CD4-positive, alpha-beta memory T cell (primary cell): Measurements from ENCODE around the gene PMEL. TPM values are rescaled to one million over a fixed set of nuclear protein-coding genes. Genes with fewer than 3 reads are reported as not detected.

Experiments used
- CTCF ChIA-PET: fragments of 350-600 bp; sonication (Branson Sonifier 250); formaldehyde crosslinking; loops from one replicate; lab custom pipeline; 2021; ENCODE audit warnings: inconsistent platforms; ENCODE audit not compliant: partially characterized antibody; lab: Charles Lee
- POLR2A ChIA-PET: fragments of 350-600 bp; sonication (Branson Sonifier 250); formaldehyde crosslinking; loops from one replicate; lab custom pipeline; 2021; ENCODE audit not compliant: partially characterized antibody; lab: Charles Lee
- DNase-seq, 5 donors: peaks; one replicate each; pipeline versions ENCODE4 v3.0.0 to v3.0.0-alpha.2; 2020 to 2022; ENCODE audit warnings: mixed read lengths in 1 of 5
- H3K27ac ChIP-seq: one replicate; pipeline ENCODE4 v1.7.0; 2013; ENCODE audit warnings: low read depth, low read length
- H3K27me3 ChIP-seq: 2 replicates; pipeline ENCODE4 v1.7.0; 2013; ENCODE audit warnings: mild to moderate bottlenecking, low read length, moderate library complexity; ENCODE audit not compliant: insufficient read depth
- H3K36me3 ChIP-seq: 2 replicates; pipeline ENCODE4 v1.7.0; 2013; ENCODE audit warnings: mild to moderate bottlenecking, low read length, moderate library complexity; ENCODE audit not compliant: insufficient read depth
- H3K4me1 ChIP-seq: 2 replicates; pipeline ENCODE4 v1.7.0; 2013; ENCODE audit warnings: mild to moderate bottlenecking, low read length, moderate library complexity; ENCODE audit not compliant: insufficient read depth
- H3K4me3 ChIP-seq, 2 donors: one replicate each; pipeline ENCODE4 v1.7.0; 2013; ENCODE audit warnings: low read length in 2 of 2, mild to moderate bottlenecking in 1 of 2
- H3K9me3 ChIP-seq, 2 donors: one replicate each; pipeline ENCODE4 v1.7.0; 2013; ENCODE audit warnings: low read length in 2 of 2, control low read depth in 1 of 2; ENCODE audit not compliant: control insufficient read depth in 1 of 2
- H3K27ac Mint-ChIP-seq, 7 donors: one replicate each; pipeline ENCODE4 v1.8.0; 2020 to 2021; ENCODE audit warnings: mixed read lengths in 7 of 7, mild to moderate bottlenecking in 6 of 7, inconsistent platforms in 3 of 7, moderate library complexity in 3 of 7
- H3K27me3 Mint-ChIP-seq, 2 donors: one replicate each; pipeline ENCODE4 v1.8.0; 2020 to 2021; ENCODE audit warnings: mixed read lengths in 2 of 2
- H3K36me3 Mint-ChIP-seq, 2 donors: one replicate each; pipeline ENCODE4 v1.8.0; 2020 to 2021; ENCODE audit warnings: mixed read lengths in 2 of 2, inconsistent platforms in 1 of 2, mild to moderate bottlenecking in 1 of 2
- H3K4me1 Mint-ChIP-seq, 4 donors: one replicate each; pipeline ENCODE4 v1.8.0; 2020 to 2021; ENCODE audit warnings: mixed read lengths in 4 of 4, mild to moderate bottlenecking in 1 of 4
- H3K4me3 Mint-ChIP-seq, 8 donors: one replicate each; pipeline ENCODE4 v1.8.0; 2020 to 2021; ENCODE audit warnings: mixed read lengths in 8 of 8, mild to moderate bottlenecking in 7 of 8, moderate library complexity in 6 of 8, inconsistent platforms in 3 of 8
- H3K9me3 Mint-ChIP-seq, 8 donors: one replicate each; pipeline ENCODE4 v1.8.0; 2020 to 2021; ENCODE audit warnings: mixed read lengths in 8 of 8, mild to moderate bottlenecking in 5 of 8, inconsistent platforms in 3 of 8, moderate library complexity in 1 of 8
- intact Hi-C: fragments of 100-400 bp; cut with micrococcal nuclease; formaldehyde crosslinking; loops from one replicate; pipeline ENCODE4 v1.15.1; 2023
- polyA plus RNA-seq, 2 donors: library from polyadenylated mRNA; unstranded; fragments of 300-500 nt; fragmentation: Illumina TruSeq; gene quantifications; one replicate each; pipeline ENCODE4 v1.2.3, GENCODE V29; 2021
- total RNA-seq, 2 experiments: library from RNA; stranded (reverse); gene quantifications; one replicate each; pipeline ENCODE4 v1.2.3, GENCODE V29; 2021

PMEL gene
- total and polyA plus RNA-seq, 4 experiments from 2014 or later: not detected

GRCh38 chr12:55970775-55971174 is 4.9 kb upstream of the PMEL start:
- Mint-ChIP-seq H3K4me3 (peak overlapping the region in 1 of 8 donors; percentile 5), H3K9me3 (no peaks in the 10 kb centered on the region), H3K36me3 (peaks cover 0 to 8% of the 10 kb centered on the region in 2 donors), H3K4me1 (peaks cover 16 to 33% (median 25%) of the 10 kb centered on the region in 4 donors), H3K27me3 (no peaks in the 10 kb centered on the region), H3K27ac (peak overlapping the region in 2 of 7 donors; percentile 4 to 12)
- Histone ChIP-seq H3K36me3 (no peaks in the 10 kb centered on the region), H3K9me3 (no peaks in the 10 kb centered on the region), H3K27ac (no peak overlapping the region), H3K27me3 (no peaks in the 10 kb centered on the region), H3K4me3 (no peak overlapping the region), H3K4me1 (peaks cover 42% of the 10 kb centered on the region)
- ChIA-PET CTCF (no interaction called here), POLR2A (interaction anchor here (4.6 kb wide), 1 partner anchor 14 kb away, joined by 55 read pairs; no protein-coding TSS in a partner anchor)
- intact Hi-C loops: no loop called here
- no peak for DNase-seq

GRCh38 chr12:55969356-55969755 is 3.5 kb upstream of the PMEL start:
- no peak overlapping the region for H3K27ac Mint-ChIP-seq

GRCh38 chr12:55966408-55967281 is 803 bp upstream of the PMEL start, which contains the start of gene CDK2:
TSS of gene CDK2 (plus strand) at chr12:55966830. CDS start at chr12:55967009, 179 bp downstream.
- Histone ChIP-seq H3K27me3 (no peaks in the 10 kb centered on the region), H3K36me3 (no peaks in the 10 kb centered on the region), H3K27ac (peak within 1 kb of the TSS; percentile 63), H3K4me1 (peaks cover 19% of the 10 kb centered on the region), H3K9me3 (no peaks in the 10 kb centered on the region), H3K4me3 (peak within 1 kb of the TSS; percentile 57 to 77)
- intact Hi-C loops: no loop called here
- H3K36me3 Mint-ChIP-seq: peaks cover 0 to 5% of the 10 kb centered on the region in 2 donors
- CTCF ChIA-PET: no interaction called here
- no peaks in the 10 kb centered on the region for H3K27me3 Mint-ChIP-seq
- H3K9me3 Mint-ChIP-seq: no peaks in the 10 kb centered on the region
- DNase-seq: peak; percentile 76 to 85 (median 80)
- H3K27ac Mint-ChIP-seq: peak within 1 kb of the TSS; percentile 60 to 92 (median 89)
- H3K4me3 Mint-ChIP-seq: peak within 1 kb of the TSS; percentile 86 to 96 (median 90)
- POLR2A ChIA-PET: interaction anchor here (1.6 to 4.6 kb wide), 2 partner anchors 7 to 9 kb away, joined by 6 to 55 read pairs; partner anchors contain the start of gene RAB5B
- H3K4me1 Mint-ChIP-seq: peaks cover 15 to 38% (median 24%) of the 10 kb centered on the region in 4 donors

More at GRCh38 chr12:55969356-55969755, 3.5 kb upstream of the PMEL start:
- Histone ChIP-seq H3K4me1 (peaks cover 32% of the 10 kb centered on the region), H3K4me3 (no peak overlapping the region), H3K27me3 (no peaks in the 10 kb centered on the region), H3K36me3 (no peaks in the 10 kb centered on the region), H3K9me3 (no peaks in the 10 kb centered on the region), H3K27ac (no peak overlapping the region)
- POLR2A ChIA-PET: interaction anchor here (0.9 to 4.6 kb wide), 4 partner anchors 12 to 140 kb away, joined by 4 to 55 read pairs (median 8); partner anchors contain the start of genes DGKA and DNAJC14
- peaks cover 16 to 38% (median 24%) of the 10 kb centered on the region in 4 donors for H3K4me1 Mint-ChIP-seq
- H3K9me3 Mint-ChIP-seq: no peaks in the 10 kb centered on the region
- intact Hi-C loops: no loop called here
- peaks cover 0 to 5% of the 10 kb centered on the region in 2 donors for H3K36me3 Mint-ChIP-seq
- CTCF ChIA-PET: interaction anchor here (1.1 to 1.9 kb wide), 5 partner anchors 12 to 43 kb away, joined by 3 to 7 read pairs (median 5); no protein-coding TSS in a partner anchor
- H3K4me3 Mint-ChIP-seq: no peak overlapping the region
- no peaks in the 10 kb centered on the region for H3K27me3 Mint-ChIP-seq
- no peak for DNase-seq

- intact Hi-C loops: no loop called here
- Histone ChIP-seq H3K9me3 (no peaks in the 10 kb centered on the region), H3K4me3 (no peak overlapping the region), H3K4me1 (peaks cover 19% of the 10 kb centered on the region), H3K36me3 (no peaks in the 10 kb centered on the region), H3K27me3 (no peaks in the 10 kb centered on the region), H3K27ac (no peak overlapping the region)
- POLR2A ChIA-PET: interaction anchor here (1.6 kb wide), 1 partner anchor 9 kb away, joined by 6 read pairs; the partner anchor contains the start of gene RAB5B
- H3K4me1 Mint-ChIP-seq: peaks cover 15 to 35% (median 23%) of the 10 kb centered on the region in 4 donors
- CTCF ChIA-PET: no interaction called here
- H3K4me3 Mint-ChIP-seq: peak overlapping the region in 5 of 8 donors; percentile 10 to 96 (median 56)
- H3K27me3 Mint-ChIP-seq: no peaks in the 10 kb centered on the region
- H3K9me3 Mint-ChIP-seq: no peaks in the 10 kb centered on the region
- H3K36me3 Mint-ChIP-seq: peaks cover 0 to 5% of the 10 kb centered on the region in 2 donors
- no peak overlapping the region for H3K27ac Mint-ChIP-seq
- DNase-seq: no peak
These were observed 602 bp downstream of the PMEL start for GRCh38 chr12:55965240-55965639.

GRCh38 chr12:55963760-55964159 is 2.1 kb downstream of the PMEL start:
- ChIA-PET POLR2A (no interaction called here), CTCF (no interaction called here)
- intact Hi-C loops: no loop called here
- Histone ChIP-seq H3K4me3 (no peak overlapping the region), H3K9me3 (no peaks in the 10 kb centered on the region), H3K27me3 (no peaks in the 10 kb centered on the region), H3K27ac (no peak overlapping the region), H3K36me3 (no peaks in the 10 kb centered on the region), H3K4me1 (peaks cover 19% of the 10 kb centered on the region)
- H3K27ac Mint-ChIP-seq: peak overlapping the region in 1 of 7 donors; percentile 46
- peaks cover 0 to 5% of the 10 kb centered on the region in 2 donors for H3K36me3 Mint-ChIP-seq
- no peak overlapping the region for H3K4me3 Mint-ChIP-seq
- H3K9me3 Mint-ChIP-seq: no peaks in the 10 kb centered on the region
- H3K4me1 Mint-ChIP-seq: peaks cover 15 to 34% (median 23%) of the 10 kb centered on the region in 4 donors
- DNase-seq: no peak
- no peaks in the 10 kb centered on the region for H3K27me3 Mint-ChIP-seq

- Mint-ChIP-seq H3K4me3 (peak overlapping the region in 1 of 8 donors; percentile 34), H3K36me3 (peaks cover 20 to 35% of the 10 kb centered on the region in 2 donors), H3K27me3 (no peaks in the 10 kb centered on the region), H3K27ac (peak overlapping the region; percentile 67 to 92 (median 87)), H3K9me3 (no peaks in the 10 kb centered on the region), H3K4me1 (peaks cover 11 to 28% (median 18%) of the 10 kb centered on the region in 4 donors)
- ChIA-PET POLR2A (interaction anchor here (0.6 to 38.8 kb wide), 12 partner anchors 12 to 980 kb away, joined by 3 to 1214 read pairs (median 7); partner anchors contain the start of genes DGKA, ORMDL2, PA2G4 and PYM1), CTCF (interaction anchor here (0.9 to 2.6 kb wide), 5 partner anchors 11 to 39 kb away, joined by 3 to 7 read pairs (median 4); no protein-coding TSS in a partner anchor)
- no peak for DNase-seq
- Histone ChIP-seq H3K36me3 (peaks cover 21% of the 10 kb centered on the region), H3K4me1 (peaks cover 21% of the 10 kb centered on the region), H3K27ac (peak overlapping the region; percentile 20), H3K27me3 (no peaks in the 10 kb centered on the region), H3K9me3 (no peaks in the 10 kb centered on the region), H3K4me3 (no peak overlapping the region)
- intact Hi-C loops: loop anchor here (2.0 kb wide), 1 partner anchor 16 kb away; no protein-coding TSS in a partner anchor
These were observed 8.6 kb downstream of the PMEL start for GRCh38 chr12:55957106-55957859.
